Measurements from ENCODE around the gene UBE2E1.
"Not testable (repeated sequence)": the region's sequence is repeated elsewhere in the genome, so short reads cannot be mapped to it uniquely, and the experiment has no call there.

Gene UBE2E1

DNA sequence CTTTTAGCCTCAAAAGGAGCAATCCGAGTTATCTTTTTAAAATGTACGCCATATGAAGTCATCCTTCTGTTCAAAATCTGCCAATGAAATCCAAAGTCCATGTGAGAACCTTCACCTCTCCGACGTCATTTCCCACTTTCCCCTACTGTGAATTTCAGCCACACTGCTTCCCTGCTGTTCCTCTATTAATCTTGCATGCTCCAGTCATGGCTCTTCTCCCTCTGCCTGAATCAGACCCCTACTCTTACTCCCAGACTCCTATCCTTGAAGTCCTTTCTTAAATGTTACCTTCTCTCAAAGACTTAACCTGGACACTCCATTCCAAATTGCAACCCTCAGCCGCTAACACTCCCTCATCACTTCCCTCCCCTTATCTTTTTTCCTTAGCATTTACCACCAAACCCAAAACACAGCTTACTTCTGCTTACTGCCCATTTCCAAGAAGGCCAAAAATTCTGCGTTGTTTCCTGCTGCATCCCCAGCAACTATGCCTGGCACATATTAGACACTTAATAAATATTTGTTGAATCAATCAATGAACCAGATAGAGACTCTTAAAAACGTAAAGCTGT lies 109.9 kb downstream of the UBE2E1 start:
- TF ChIP-seq, protein P1, sequence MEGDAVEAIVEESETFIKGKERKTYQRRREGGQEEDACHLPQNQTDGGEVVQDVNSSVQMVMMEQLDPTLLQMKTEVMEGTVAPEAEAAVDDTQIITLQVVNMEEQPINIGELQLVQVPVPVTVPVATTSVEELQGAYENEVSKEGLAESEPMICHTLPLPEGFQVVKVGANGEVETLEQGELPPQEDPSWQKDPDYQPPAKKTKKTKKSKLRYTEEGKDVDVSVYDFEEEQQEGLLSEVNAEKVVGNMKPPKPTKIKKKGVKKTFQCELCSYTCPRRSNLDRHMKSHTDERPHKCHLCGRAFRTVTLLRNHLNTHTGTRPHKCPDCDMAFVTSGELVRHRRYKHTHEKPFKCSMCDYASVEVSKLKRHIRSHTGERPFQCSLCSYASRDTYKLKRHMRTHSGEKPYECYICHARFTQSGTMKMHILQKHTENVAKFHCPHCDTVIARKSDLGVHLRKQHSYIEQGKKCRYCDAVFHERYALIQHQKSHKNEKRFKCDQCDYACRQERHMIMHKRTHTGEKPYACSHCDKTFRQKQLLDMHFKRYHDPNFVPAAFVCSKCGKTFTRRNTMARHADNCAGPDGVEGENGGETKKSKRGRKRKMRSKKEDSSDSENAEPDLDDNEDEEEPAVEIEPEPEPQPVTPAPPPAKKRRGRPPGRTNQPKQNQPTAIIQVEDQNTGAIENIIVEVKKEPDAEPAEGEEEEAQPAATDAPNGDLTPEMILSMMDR (IDR thresholded peaks at IDR 0.05; ENCODE audit: low read depth, low read length, missing control alignments) = no peak
- DNase-seq (ENCODE audit: low read depth) = no peak
- peak overlapping the region; percentile 62; the same call in 1 of the 2 replicates for H3K4me3 ChIP-seq (ENCODE audit: low read depth, low read length)

DNA sequence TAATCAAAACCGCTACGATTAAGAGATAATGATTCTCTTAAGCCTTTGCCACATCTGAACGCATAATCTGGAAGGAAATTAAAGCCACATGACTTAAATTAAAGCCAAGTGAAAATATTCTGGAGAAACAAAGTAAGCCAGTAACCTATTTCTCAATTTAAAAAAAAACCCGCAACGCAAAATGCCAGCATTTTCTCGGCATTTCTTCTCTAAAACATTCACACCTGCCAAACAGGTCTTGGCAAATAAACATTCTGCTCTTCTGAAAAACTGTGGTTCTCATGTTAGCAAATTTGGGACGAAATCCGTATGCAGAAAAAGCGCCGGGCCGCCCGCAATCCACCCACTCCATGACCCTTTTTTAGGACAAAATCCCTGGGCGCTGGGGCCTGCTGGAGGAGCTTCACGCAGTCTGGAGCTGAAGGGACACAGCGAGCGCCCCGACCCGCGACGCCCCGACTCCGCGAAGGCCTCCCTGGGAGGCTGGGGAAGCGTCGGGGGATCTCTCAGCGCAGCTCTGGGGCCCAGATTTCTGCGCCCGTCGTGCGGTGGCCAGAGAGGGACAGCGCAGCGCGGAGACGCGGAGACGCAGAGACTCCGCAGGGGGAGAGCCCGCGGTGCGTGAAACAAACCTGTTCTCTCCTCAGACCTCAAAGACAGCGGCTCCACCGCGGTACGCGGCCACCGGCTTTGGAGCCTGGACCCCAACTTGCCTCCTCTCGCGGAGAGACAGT lies 110.6 kb downstream of the UBE2E1 start:
- peak overlapping the region; percentile 62 for H3K4me3 ChIP-seq (ENCODE audit: low read depth, low read length)
- TF ChIP-seq, protein P1 (IDR thresholded peaks at IDR 0.05; ENCODE audit: low read depth, low read length, missing control alignments) = no peak
- no peak for DNase-seq (ENCODE audit: low read depth)

DNA sequence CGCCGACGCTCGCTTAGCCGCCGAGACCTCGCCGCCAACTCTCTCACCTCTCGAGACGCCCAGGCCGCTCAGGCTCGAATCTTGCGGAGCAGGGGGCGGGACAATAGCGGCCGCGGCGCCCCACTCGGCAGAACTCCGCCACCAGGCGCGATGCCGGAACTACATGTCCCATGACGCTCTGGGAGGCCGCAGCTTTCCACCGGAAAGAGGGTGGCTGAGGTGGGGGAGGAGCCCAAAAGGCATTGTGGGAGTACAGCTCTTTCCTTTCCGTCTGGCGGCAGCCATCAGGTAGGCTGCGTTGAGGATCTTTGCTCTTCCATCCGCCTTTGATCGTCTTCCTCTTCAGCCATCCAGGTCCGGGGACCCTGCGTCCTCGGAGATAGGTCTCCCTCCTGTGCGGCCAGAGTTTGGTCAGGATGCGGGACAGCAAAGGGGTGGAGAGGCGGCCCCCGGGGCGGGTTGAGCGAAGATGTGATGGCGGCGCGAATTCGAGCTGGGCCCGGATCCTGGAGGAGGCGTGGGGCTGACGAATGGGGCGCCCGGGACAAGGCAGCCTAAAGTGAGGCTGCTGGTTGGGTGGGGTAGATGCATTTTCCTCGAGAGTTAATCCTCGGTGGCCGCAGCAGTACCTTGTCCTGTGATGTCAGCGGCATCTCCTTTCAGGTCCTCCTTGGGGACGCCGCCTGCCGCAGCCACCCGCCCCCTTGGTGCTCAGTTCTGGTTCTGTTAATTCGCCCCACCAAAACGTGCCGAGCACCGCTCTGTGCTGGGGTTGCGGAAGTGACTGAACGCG lies 111.3 kb downstream of the UBE2E1 start, which contains the start of the genes NKIRAS1 and RPL15:
NKIRAS1 (minus strand) TSS at position 105 of the 793 bp plus-strand sequence. CDS start 6,086 bp downstream, outside the sequence.
RPL15 (plus strand) TSS at position 247 of the 793 bp plus-strand sequence. CDS start 728 bp downstream, outside the sequence.
- TF ChIP-seq, protein P1 (IDR thresholded peaks at IDR 0.05; ENCODE audit: low read depth, low read length, missing control alignments) = peak; percentile 30
- peak; percentile 93 for DNase-seq (ENCODE audit: low read depth)
- H3K4me3 ChIP-seq (ENCODE audit: low read depth, low read length) = peak within 1 kb of the TSS; percentile 62

DNA sequence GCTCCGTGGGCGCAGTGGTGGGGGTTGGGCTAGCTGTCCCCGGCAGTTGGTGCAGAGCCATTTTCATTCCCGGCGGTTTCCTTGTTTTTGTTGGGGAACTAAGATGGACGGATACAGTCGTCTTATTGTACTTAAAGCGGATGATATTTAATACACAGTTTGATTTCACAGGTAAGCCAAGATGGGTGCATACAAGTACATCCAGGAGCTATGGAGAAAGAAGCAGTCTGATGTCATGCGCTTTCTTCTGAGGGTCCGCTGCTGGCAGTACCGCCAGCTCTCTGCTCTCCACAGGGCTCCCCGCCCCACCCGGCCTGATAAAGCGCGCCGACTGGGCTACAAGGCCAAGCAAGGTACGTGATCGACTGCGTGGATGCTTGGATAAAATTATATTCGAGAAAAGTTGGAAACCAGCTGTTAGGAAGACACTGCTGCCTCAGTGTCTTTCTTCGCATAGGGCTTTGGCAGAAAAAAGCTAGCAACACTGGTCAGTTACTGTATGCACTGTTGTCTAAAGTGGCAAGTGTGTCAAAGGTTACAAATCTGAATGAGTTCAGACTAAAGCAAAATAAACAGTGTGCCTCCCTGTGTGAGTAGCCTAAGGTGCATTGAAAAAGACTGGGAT lies 112.0 kb downstream of the UBE2E1 start:
- peak overlapping the region; percentile 62 for H3K4me3 ChIP-seq (ENCODE audit: low read depth, low read length)
- DNase-seq (ENCODE audit: low read depth) = not testable (repeated sequence)

DNA sequence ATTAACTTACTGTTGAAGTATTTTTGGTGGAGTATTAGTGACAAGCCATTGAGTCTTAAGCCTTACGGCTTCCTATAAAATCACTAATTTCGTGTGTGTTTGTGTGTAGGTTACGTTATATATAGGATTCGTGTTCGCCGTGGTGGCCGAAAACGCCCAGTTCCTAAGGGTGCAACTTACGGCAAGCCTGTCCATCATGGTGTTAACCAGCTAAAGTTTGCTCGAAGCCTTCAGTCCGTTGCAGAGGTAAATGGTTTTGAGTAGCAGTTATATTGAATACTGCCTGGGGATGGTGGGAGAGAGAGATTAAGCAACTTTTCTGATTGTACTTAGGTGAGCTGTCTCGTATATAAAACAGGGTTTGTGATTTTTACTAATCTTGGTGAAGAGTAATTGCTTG lies 112.6 kb downstream of the UBE2E1 start:
- H3K4me3 ChIP-seq (ENCODE audit: low read depth, low read length) = peak overlapping the region; percentile 62
- not testable (repeated sequence) for DNase-seq (ENCODE audit: low read depth)

DNA sequence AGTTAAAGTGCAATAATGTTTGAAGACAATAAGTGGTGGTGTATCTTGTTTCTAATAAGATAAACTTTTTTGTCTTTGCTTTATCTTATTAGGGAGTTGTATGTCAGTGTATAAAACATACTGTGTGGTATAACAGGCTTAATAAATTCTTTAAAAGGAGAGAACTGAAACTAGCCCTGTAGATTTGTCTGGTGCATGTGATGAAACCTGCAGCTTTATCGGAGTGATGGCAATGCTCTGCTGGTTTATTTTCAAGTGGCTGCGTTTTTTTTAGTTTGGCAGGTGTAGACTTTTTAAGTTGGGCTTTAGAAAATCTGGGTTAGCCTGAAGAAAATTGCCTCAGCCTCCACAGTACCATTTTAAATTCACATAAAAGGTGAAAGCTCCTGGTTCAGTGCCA lies 113.9 kb downstream of the UBE2E1 start:
- DNase-seq (ENCODE audit: low read depth) = no peak
- H3K4me3 ChIP-seq (ENCODE audit: low read depth, low read length) = no peak overlapping the region
- TF ChIP-seq, protein P1 (IDR thresholded peaks at IDR 0.05; ENCODE audit: low read depth, low read length, missing control alignments) = no peak

DNA sequence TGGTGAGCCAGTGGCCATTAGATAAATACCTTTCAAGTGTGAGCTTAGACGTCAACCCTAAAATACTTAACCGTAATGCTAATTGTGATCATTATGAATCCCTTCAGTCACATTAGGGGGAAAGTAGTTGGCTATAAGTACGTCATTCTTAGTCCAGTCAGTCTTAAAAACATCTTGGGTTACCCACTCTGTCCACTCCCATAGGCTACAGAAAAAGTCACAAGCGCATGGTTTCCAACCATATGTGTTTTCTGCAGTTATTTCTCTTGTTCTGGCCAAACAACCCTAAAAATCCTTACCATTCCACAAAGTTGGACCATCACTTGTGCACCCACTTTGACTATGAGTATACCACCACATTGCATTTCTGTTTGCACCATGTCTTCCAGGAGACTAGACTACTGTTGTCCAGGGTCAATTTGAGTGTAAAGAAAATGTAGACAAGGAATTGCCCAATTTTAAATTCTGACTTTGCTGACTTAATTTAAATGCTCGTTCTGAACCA lies 114.4 kb downstream of the UBE2E1 start:
- no peak overlapping the region for H3K4me3 ChIP-seq (ENCODE audit: low read depth, low read length)
- TF ChIP-seq, protein P1 (IDR thresholded peaks at IDR 0.05; ENCODE audit: low read depth, low read length, missing control alignments) = no peak
- no peak for DNase-seq (ENCODE audit: low read depth)
